HUDEP-2 (cell line): ENCODE measurements around the gene PPP3R2.
"Not testable (repeated sequence)": the region's sequence is repeated elsewhere in the genome, so short reads cannot be mapped to it uniquely, and the experiment has no call there.

Experiments used
- DNase-seq, 76 experiments: peaks; one replicate each; lab custom pipeline; 2025; ENCODE audit not compliant: unreplicated experiment in 76 of 76; lab: John Stamatoyannopoulos, UW

The PPP3R2 gene

GRCh38 chr9:101590901-101591300 lies 3.9 kb downstream of the PPP3R2 start:
- no peak for DNase-seq

- DNase-seq: not testable (repeated sequence)
Measured at GRCh38 chr9:101590074-101590473, 4.7 kb downstream of the PPP3R2 start.

DNA sequence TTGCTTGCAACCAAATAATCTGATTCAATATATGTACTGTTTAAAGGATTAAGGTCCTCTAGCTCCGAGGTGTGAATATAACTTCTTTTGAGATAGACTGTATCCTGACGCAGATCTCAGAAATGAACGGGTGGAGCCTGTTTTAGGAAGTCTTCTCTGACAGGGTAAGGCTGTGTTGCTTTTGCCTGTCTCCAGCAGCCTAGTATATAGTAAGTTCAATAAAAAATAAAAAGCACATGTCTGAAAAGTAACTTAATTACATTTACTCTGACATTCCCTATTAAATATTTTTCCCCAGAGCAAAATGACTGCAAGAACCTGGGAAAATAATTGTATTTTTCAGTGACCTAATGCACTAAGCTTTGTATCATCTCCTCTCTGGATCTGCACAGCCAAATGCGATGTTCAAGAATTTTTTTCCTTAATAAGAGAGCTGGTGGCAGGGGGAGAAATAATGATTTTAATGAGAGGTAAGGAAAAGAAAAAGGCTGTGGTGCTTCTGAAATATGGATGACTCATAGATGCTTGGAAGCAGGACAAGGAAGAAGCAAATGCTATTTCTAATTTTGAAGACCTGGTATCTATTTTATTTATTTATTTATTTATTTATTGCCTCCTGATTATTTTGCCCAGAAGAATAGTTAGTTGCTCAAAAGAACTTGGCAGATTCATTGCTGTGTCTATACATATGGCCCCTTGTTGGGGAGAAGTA lies 7.3 kb downstream of the PPP3R2 start:
- DNase-seq: no peak

DNA sequence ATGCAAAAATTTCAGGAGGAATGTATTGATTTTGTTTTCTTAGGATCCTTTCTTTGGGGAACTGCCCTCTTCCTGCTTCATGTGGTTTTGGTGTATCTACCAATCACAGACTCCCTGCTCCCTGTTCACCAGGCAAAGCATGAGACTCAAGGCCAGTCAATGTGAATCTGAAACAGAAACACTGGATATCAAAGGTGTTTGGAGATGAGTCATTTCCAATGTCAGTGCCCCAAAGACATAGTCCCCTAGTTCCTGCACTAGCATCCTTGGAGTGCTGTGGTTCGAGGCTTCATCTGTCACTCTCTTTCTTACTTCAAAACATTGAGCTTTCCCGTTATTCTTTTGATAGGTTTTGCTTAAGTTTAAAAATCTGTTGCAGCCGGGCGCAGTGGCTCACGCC lies 8.1 kb downstream of the PPP3R2 start:
- DNase-seq: no peak

GRCh38 chr9:101585740-101586139 lies 9.0 kb downstream of the PPP3R2 start:
- no peak for DNase-seq

GRCh38 chr9:101582553-101582952 lies 12.2 kb downstream of the PPP3R2 start:
- DNase-seq: no peak

GRCh38 chr9:101579711-101580545 lies 14.8 kb downstream of the PPP3R2 start:
- DNase-seq: no peak

DNA sequence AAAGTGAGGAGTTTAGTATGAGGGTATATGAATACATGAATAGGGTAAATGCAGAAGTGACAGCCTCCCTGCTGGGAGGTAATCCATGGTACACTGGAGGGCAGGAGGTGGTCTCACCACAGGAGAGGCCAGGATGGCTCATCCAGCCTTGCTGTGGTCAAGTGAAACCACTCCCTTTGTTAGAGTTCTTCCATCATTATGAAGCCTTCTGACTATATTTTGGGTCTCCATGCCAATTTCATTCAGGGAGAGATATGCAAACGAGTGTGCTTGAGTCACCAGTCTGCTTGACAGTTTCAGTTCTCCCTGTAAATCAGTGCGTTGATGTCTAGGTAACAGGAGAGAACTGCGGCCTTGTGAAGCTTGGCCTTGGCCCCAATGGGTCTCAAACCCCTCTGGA lies 16.4 kb downstream of the PPP3R2 start:
- DNase-seq: no peak

DNA sequence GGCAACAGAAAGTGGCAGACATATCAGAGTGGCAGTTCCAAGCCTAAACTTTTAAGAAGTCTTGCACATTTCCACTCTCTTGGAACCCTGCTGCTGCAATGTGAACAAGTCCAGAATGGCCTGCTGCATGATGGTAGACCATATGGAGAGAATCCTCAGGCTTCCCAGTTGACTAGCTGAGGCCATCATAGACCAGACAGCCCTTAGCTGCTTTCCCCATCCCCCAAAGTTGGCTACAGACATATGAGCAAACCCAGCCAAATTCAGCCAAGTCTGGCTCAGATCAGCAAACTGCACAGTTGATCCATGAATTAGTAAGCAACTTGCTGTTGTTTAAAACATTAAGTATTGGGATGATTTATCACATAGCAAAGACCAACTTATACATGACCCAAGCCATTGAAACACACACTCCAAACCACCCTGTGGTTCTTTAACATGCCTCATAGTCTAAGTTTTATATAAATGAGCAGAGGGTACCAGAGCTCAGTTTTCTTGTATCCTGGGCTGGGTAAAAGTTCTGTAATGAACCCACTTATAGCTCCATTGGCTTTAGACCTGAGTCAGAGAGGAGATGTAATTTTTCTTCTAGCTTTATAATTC lies 19.9 kb downstream of the PPP3R2 start:
- DNase-seq: no peak

DNA sequence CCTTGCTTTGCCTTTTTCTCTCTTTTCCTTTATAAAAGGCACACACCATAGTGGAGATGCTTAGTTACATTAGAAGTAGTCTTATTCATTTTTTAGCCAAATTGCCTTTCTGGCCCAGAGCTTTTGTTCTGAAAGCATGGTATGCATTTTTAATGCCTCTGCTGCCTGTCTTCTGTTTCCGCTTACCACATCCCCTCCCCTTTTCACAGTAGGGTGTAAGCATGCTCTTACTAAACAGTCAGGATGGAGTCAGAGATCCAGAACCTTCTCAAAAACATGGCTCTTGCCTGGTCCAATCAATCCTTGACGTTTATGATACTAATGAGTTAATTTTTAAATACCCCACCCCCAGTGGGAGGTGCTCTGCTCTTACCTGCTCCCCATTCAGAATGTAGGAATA lies 22.5 kb downstream of the PPP3R2 start:
- no peak for DNase-seq

DNA sequence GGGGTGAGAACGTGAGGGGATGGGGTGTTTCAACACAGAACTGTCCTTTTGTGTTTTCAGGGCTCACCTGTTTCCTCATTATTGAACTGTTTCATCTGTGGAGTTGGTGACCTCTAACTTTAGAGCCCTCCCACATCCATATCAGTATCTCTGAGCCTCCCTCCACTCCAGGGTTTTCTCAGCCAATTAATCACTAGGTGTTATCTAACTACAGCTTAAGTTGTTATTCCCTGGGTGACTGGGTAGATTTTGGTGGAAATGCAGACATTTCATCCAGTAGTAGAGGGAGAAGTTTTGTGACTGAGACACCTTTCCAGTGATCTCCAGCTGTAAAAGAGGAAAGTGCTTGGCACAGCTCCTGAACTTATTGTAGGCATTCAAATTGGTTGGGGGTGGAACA lies 23.7 kb downstream of the PPP3R2 start:
- DNase-seq: peak in 29 of 76 experiments; percentile 5 to 63 (median 27)

GRCh38 chr9:101569741-101570501 lies 24.8 kb downstream of the PPP3R2 start:
- DNase-seq: peak in 75 of 76 experiments; percentile 12 to 93 (median 71)

DNA sequence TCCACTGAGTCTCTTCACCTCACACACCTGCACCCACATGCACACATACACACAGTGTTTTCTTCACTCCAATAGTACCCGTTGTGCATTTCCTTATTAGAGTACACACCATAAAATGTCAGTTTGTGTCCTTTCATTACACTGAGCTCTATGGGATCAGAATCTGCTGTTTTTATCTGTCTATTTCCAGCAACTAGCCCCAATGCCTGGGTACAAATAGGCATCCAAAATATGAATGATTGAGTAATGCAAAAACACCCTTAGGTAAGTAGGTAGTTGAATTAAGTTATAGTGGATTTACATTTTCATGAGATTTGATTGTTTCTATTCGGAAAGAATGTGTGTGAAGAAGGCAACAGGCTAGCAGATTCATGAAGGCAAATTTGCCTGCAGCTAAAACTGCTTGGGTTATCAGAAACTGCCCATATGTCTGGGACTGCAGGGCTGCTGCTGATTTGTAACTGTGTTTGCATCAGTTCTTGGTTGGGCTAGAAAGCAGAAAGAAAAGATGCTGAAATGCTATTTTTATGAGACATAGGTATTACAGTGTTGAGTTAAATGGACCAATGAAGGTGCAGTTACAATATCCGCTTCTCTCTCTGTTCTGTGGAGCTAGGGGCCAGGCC lies 26.9 kb downstream of the PPP3R2 start:
- DNase-seq: peak in 10 of 76 experiments; percentile 3 to 38 (median 12)

- peak in 37 of 76 experiments; percentile 5 to 58 (median 26) for DNase-seq
Measured at GRCh38 chr9:101566904-101567724, 27.7 kb downstream of the PPP3R2 start.

- DNase-seq: no peak
Measured at GRCh38 chr9:101564252-101564651, 30.5 kb downstream of the PPP3R2 start.

- no peak for DNase-seq
Measured at GRCh38 chr9:101562966-101563365, 31.8 kb downstream of the PPP3R2 start.

DNA sequence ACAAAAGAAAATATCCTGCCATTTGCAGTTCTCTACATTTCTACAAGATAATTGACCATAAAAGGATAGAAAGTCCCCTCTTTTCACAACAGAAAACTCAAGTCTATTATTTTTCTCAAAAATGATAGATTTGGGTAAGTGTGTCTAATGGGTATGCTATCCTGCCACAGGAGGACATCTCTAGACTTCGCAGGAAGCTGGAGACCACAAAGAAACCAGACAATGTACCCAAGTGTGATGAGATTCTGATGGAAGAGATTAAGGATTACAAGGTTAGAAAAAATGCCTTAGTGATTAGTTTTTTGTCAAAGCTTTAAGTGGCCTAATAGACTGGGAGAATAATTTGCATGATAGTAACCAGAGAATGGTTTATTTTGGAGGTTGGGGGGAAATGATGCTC lies 33.0 kb downstream of the PPP3R2 start:
- no peak for DNase-seq

- DNase-seq: not testable (repeated sequence)
Measured at GRCh38 chr9:101549472-101550098, 45.2 kb downstream of the PPP3R2 start.

- no peak for DNase-seq
Measured at GRCh38 chr9:101543098-101543735, 51.6 kb downstream of the PPP3R2 start.
